GM12892 (cell line): ENCODE measurements around the gene GPR146.

Experiments
- DNase-seq: peaks from one replicate; pipeline ENCODE4 v3.0.0; 2011; ENCODE audit not compliant: insufficient read length
- FAIRE-seq: peaks from 2 replicates; lab custom pipeline; 2011; peaks lifted over from hg19 to GRCh38; lab: Jason Lieb, UNC
- POLR2A ChIP-seq: IDR thresholded peaks from 2 replicates; pipeline ENCODE4 v1.6.1; 2011; ENCODE audit warnings: low read depth, low read length, control low read depth
- POLR2AphosphoS5 ChIP-seq: IDR thresholded peaks from 2 replicates; pipeline ENCODE4 v1.6.1; 2011; ENCODE audit warnings: low read depth, low read length, control low read depth
- TAF1 ChIP-seq: IDR thresholded peaks from 2 replicates; pipeline ENCODE4 v1.6.1; 2011; ENCODE audit warnings: low read depth, mild to moderate bottlenecking, control low read depth, low read length, borderline replicate concordance

The GPR146 gene

GRCh38 chr7:1022801-1023465 is 21.4 kb upstream of the GPR146 start:
- no peak for DNase-seq
- peak; percentile 81 for FAIRE-seq
- TF ChIP-seq POLR2AphosphoS5 (peak; percentile 31; the same call in 1 of the 2 replicates), TAF1 (no peak)

GRCh38 chr7:1024331-1024841 is 20.0 kb upstream of the GPR146 start:
- DNase-seq (peak; percentile 78), FAIRE-seq (peak; percentile 96)
- no peak for TF ChIP-seq TAF1
- 0 out of 2 replicates have a peak, but pooled peaks have one; percentile 14 for TF ChIP-seq POLR2AphosphoS5

GRCh38 chr7:1024876-1025742 is 19.2 kb upstream of the GPR146 start:
- FAIRE-seq (peak; percentile 53), DNase-seq (no peak)
- TF ChIP-seq POLR2A: no peak
- no peak for TF ChIP-seq POLR2AphosphoS5
- no peak for TF ChIP-seq TAF1

GRCh38 chr7:1025743-1026581 is 18.4 kb upstream of the GPR146 start:
- DNase-seq: no peak
- TF ChIP-seq POLR2A (no peak), TAF1 (no peak), POLR2AphosphoS5 (no peak)
- FAIRE-seq: peak; percentile 58

- TF ChIP-seq POLR2A: no peak
- TF ChIP-seq POLR2AphosphoS5: no peak
- TF ChIP-seq TAF1: no peak
- peak; percentile 64 for FAIRE-seq
- no peak for DNase-seq
These were observed 17.6 kb upstream of the GPR146 start for GRCh38 chr7:1026721-1027161.

GRCh38 chr7:1027242-1028043 is 16.9 kb upstream of the GPR146 start:
- FAIRE-seq (no peak), DNase-seq (no peak)
- no peak for TF ChIP-seq POLR2AphosphoS5
- no peak for TF ChIP-seq TAF1
- no peak for TF ChIP-seq POLR2A

- peak; percentile 97 for FAIRE-seq
These were observed 16.1 kb upstream of the GPR146 start for GRCh38 chr7:1028044-1028770.

GRCh38 chr7:1028775-1029636 is 15.3 kb upstream of the GPR146 start:
- no peak for TF ChIP-seq TAF1
- FAIRE-seq: peak; percentile 99
- peak; percentile 76 for DNase-seq

More at GRCh38 chr7:1028044-1028770, 16.1 kb upstream of the GPR146 start:
- peak; percentile 98 for DNase-seq
- TF ChIP-seq TAF1: peak; percentile 27; the same call in 1 of the 2 replicates
- peak; percentile 55; the same call in 1 of the 2 replicates for TF ChIP-seq POLR2A
- peak; percentile 61 for TF ChIP-seq POLR2AphosphoS5
